HG03103 (cell line): ENCODE measurements around the gene EVI2B.
"Not testable (repeated sequence)": the region's sequence is repeated elsewhere in the genome, so short reads cannot be mapped to it uniquely, and the experiment has no call there.

Source experiments
- ATAC-seq: cut with Tn5 transposase; IDR thresholded peaks from one replicate; pipeline ENCODE4 v1.9.1; 2021; ENCODE audit warnings: low read depth; ENCODE audit not compliant: unreplicated experiment

EVI2B gene, protein sequence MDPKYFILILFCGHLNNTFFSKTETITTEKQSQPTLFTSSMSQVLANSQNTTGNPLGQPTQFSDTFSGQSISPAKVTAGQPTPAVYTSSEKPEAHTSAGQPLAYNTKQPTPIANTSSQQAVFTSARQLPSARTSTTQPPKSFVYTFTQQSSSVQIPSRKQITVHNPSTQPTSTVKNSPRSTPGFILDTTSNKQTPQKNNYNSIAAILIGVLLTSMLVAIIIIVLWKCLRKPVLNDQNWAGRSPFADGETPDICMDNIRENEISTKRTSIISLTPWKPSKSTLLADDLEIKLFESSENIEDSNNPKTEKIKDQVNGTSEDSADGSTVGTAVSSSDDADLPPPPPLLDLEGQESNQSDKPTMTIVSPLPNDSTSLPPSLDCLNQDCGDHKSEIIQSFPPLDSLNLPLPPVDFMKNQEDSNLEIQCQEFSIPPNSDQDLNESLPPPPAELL

GRCh38 chr17:31313982-31314781 lies at the start of gene EVI2B:
Gene EVI2B, minus strand, starts transcription at chr17:31314054. Its CDS starts 8,445 bp downstream, at chr17:31305609.
- ATAC-seq, result no peak

GRCh38 chr17:31357839-31358394 lies 44.1 kb upstream of the EVI2B start:
- no peak for ATAC-seq

- no peak for ATAC-seq
These were observed 43.2 kb upstream of the EVI2B start for GRCh38 chr17:31357091-31357490.

- no peak for ATAC-seq
These were observed 42.1 kb upstream of the EVI2B start for GRCh38 chr17:31355935-31356334.

DNA sequence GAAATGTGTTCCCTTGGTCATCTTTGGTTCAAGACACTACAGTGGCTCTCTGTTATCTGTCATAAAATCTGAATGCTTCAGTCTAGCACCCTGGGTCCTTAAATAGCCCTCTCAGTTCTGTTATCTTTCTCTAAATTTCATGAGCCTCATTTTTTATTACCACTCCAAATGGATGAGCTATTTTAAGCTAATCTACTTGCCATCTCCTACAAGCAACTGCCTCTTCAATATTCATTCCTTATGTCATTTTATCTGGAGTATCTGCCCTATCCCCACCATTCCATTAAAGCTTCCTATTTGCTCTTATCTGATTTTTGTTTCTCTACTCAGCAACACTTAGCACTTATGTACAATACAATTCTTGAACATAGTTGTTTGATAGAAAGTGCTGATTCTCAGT lies 35.6 kb upstream of the EVI2B start:
- no peak for ATAC-seq

DNA sequence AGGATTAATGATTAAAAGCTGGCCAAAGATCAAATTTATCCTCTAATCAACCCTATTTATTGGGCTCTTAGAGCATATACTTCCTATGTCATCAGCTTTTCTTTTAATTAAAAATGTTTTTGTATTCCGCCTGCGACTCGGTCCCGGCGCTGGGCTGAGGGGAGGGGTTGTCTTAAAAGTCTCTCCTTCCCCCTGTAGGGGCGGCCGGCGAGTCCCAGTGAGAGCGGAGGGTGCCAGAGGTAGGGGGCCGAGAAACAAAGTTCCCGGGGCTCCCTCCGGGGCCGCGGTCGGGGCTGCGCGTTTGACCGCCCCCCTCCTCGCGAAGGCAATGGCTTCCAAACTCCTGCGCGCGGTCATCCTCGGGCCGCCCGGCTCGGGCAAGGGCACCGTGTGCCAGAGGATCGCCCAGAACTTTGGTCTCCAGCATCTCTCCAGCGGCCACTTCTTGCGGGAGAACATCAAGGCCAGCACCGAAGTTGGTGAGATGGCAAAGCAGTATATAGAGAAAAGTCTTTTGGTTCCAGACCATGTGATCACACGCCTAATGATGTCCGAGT lies 31.4 kb upstream of the EVI2B start:
- ATAC-seq, result not testable (repeated sequence)

DNA sequence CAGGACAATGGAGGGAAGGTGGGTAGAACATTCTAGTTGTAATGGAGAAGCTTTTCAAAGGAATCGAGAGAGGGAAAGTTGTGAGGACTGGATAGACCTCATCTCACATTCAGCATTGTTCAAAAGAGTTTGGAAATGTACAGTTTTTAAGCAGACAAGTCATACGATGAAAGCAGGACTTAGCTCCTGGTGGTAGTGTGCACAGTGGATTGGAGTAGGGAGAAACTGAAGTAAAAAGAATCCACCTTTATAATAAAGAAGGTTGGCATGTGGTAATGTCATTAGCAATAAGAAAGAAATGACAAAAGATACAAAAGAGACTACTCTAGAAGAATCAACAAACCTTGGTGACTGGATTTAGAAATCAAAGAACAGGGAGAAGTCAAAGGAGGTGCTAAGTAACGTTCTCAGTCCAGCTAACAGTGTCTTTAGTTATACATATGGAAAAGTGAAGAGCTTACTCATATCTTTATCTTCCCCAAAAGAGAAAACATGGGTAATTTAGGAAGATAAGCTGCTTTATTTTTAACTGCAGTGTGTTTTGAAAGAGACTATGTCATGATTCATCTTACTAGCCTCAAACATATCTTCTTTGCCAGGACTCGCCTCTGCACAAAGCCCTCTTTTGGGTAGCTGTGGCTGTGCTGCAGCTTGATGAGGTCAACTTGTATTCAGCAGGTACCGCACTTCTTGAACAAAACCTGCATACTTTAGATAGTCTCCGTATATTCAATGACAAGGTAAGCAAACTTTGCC lies 26.2 kb upstream of the EVI2B start:
- no peak for ATAC-seq

DNA sequence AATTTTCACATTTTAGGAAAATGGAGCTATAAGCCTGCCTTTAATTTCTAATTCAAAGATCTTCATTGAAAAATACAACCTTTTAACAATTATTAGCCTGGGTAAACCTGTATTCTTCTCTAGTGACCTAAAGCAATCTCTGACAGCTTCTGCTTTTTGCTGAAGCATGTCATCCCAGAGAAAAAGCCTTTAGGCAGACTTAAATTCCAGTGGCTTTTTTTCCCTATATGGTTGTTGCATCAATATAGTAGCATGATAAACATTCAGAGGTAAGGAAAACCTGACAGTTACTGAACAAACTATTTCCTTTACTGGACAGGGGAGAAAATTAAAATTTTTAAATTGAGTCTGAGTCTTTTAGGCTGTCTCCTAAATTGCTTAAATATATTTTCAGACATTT lies 15.4 kb upstream of the EVI2B start:
- no peak for ATAC-seq

DNA sequence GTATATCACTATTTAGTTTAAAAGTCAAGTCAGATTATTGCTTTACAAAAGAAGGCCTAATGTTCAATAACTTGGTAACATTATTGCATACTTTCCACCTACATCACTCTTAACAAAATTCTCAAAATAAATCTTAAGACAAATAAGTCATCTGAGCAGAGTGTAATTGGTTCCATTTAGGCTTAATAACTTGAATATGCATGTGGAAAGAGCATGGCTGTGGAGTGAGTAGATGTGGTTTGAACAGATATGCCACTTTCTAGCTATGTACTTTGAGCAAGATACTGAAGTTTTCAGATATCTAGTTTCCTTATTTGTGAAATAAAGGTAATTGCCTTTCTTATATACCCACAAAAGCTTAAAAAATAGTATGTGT lies 14.3 kb upstream of the EVI2B start:
- ATAC-seq, result no peak

DNA sequence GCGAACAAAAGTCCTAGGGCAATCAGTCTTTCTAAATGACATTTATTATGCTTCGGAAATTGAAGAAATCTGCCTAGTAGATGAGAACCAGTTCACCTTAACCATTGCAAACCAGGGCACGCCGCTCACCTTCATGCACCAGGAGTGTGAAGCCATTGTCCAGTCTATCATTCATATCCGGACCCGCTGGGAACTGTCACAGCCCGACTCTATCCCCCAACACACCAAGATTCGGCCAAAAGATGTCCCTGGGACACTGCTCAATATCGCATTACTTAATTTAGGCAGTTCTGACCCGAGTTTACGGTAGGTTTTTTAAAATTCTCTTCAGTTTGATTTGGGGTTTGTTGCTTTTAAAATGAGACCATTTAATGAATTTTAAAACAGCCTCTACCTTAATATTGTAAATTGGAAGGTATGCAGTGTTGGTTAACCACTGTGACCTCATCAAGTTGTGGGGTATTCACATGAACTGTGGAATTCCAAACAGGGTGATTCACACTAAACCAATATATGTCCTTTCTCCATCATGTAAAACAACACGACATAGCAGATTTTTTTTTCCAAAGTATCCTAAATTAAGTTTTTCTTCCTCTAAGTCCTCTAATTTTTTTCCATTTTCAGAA lies 13.8 kb upstream of the EVI2B start:
- ATAC-seq, result no peak

DNA sequence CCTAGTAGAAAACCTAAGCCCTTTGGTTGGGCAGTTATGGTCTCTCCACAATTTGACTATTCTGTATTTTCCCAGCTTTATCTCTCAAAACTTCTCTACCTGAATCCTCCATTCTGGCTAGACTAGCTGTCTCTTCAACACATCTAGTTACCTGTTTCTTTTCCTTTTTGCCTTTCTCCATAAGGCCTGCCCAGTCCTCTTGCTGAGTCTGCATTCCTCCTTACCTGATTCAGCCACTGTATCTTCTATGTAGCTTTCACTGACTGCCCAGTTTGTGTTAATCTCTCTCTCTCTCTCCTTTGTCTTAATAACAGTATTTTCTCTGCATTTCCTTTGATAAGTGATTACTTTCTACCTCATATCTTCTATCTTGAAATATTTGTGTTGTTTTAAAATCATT lies 9.7 kb upstream of the EVI2B start:
- no peak for ATAC-seq

DNA sequence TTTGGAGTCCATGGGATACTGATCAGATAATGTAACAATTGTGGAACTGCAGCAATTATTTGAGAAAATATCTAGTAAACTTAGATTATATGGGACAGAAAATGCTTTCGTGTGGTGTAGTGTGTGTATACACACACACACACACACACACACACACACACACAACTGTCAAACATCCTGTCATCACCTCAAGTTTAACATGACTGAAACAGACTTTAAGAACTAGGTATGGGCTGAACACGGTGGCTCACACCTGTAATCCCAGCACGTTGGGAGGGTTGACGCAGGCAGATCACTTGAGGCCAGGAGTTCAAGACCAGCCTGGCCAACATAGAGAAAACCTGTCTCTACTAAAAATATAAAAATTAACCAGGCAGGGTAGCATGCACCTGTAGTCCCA lies 8.1 kb upstream of the EVI2B start:
- ATAC-seq, result no peak

- ATAC-seq, result no peak
These were observed 7.6 kb upstream of the EVI2B start, which contains the start of gene EVI2A for GRCh38 chr17:31321481-31321880. Gene EVI2A, minus strand, starts transcription at chr17:31321622. Its CDS starts 2,609 bp downstream, at chr17:31319013.

GRCh38 chr17:31320791-31321190 lies 6.9 kb upstream of the EVI2B start:
- no peak for ATAC-seq

- ATAC-seq, result no peak
These were observed 6.4 kb upstream of the EVI2B start for GRCh38 chr17:31320241-31320640.

DNA sequence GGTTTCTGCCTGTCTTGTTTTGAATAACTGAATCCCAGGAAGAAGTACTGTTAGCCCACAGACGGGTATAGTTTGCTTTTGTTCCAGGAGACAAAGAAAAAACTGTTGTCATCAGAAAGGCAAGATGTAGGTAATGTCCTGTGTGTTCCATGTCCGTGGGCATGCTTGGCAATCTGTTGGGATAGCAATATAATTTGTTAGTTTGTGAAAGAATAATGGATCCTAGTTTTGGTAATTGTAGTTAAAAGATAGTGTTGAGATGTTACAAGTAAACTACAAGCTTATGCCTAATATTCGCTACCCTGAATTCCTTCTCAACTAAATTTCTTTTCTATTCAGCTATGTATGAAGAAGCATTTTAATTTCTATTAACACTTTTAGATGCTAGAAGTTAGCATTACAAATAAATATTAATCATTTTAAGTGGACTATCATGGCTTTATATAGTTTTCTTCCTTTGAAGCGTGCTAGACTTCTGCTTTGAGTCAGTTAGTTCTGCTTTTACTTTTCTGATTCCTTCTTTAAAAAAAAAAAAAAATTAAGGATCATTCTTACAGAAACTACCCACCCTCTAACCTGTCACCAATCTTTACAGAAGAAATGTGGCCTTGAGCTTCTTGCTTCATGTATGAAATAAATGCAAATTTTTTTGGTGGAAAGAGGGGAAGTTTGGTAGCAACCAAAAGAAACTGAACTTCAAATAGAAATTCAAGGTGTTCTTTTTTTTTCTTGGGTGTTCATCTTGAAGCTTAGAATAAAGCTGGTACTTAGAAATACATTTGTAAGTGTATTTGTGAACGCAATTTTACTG lies 5.2 kb upstream of the EVI2B start:
- no peak for ATAC-seq

- no peak for ATAC-seq
These were observed 4.5 kb upstream of the EVI2B start for GRCh38 chr17:31318298-31318801.

DNA sequence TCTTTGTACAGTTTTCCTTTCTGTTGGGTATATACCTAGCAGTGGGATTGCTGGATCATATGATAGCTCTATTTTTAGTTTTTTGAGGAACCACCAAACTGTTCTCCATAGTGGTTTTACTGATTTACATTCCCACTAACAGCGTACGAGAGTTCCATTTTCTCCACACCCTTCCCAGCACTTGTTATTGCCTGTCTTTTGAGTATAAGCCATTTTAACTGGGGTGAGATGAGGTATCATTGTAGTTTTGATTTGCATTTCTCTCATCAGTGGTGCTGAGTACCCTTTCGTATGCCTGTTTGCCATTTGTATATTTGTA lies 887 bp upstream of the EVI2B start:
- no peak for ATAC-seq

GRCh38 chr17:31312223-31312622 lies 1.6 kb downstream of the EVI2B start:
- not testable (repeated sequence) for ATAC-seq
